Measurements from ENCODE around the gene FOXP2.

FOXP2 gene

DNA sequence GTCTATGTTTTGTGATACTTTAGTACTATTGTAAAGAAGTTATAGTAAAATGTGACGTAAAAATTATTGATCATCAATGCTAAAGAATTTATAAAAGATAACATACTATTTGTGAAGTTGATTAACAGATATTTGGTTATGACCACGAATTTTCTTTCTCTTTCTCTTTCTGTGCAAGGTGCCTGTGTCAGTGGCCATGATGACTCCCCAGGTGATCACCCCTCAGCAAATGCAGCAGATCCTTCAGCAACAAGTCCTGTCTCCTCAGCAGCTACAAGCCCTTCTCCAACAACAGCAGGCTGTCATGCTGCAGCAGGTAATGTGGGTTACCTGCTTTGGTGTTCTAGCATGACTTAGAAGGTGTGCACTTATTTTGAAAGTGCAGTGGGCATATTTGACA lies 213.7 kb downstream of the FOXP2 start:
- no peaks in the 10 kb centered on the region for H3K36me3 Mint-ChIP-seq

DNA sequence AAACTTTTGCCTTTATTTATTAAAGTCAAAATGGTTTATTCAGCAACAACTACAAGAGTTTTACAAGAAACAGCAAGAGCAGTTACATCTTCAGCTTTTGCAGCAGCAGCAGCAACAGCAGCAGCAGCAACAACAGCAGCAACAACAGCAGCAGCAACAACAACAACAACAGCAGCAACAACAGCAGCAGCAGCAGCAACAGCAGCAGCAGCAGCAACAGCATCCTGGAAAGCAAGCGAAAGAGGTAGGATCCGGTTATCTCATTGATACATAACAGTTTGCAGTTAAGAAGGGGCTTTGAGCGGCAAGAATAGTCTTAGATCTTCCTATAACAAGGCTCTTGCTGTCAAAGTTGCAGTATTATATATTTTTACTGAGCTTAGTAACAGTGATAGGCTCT lies 215.1 kb downstream of the FOXP2 start:
- H3K27me3 Mint-ChIP-seq: no peaks in the 10 kb centered on the region
- H3K4me3 Mint-ChIP-seq: no peak overlapping the region
- H3K4me1 Mint-ChIP-seq: no peaks in the 10 kb centered on the region
- H3K27ac Mint-ChIP-seq: no peak overlapping the region
- H3K36me3 Mint-ChIP-seq: no peaks in the 10 kb centered on the region
- H3K9me3 Mint-ChIP-seq: no peaks in the 10 kb centered on the region
- CTCF ChIA-PET: no interaction called here
- DNase-seq: no peak

More for the DNA sequence above, 213.7 kb downstream of the FOXP2 start:
- H3K27ac Mint-ChIP-seq: no peak overlapping the region
- H3K27me3 Mint-ChIP-seq: no peaks in the 10 kb centered on the region
- CTCF ChIA-PET: no interaction called here
- no peak overlapping the region for H3K4me3 Mint-ChIP-seq
- no peak for DNase-seq
- no peaks in the 10 kb centered on the region for H3K9me3 Mint-ChIP-seq
- no peaks in the 10 kb centered on the region for H3K4me1 Mint-ChIP-seq

DNA sequence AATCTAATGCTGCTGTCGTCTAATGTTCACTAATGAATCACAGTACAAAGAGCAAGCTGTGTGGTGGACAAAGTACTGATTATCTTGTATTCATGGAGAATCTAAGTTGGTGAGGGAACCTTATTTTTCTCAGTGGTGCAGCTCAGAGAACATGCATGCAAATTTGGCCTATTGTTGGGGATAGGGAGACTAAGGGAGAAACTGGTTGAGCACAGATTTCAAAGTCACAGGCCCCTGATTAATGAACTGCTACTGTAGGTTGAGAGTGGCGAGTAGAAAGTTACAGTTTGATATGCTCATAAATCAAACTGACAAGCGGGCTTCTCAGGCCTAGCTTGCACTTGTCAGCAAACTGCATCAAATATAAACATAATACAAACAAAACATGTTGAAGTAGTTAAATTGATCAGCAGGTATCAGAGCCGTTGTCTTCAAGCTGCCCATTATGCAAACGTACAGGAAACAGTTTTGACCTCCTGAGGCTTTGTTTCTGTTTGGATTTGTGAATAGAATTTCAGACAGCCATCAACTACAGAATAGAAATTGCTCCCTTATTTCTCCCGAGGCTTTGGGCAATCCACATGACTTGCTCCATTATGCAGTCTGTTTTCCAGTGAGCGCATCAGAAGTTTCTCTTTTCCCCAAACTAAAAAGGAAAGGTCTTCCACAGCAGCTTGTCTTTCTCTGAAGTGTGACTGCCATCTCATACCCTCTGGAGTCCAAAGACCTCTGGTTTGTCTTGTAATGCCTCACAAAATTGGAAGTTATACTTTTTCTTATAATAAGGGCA lies 215.8 kb downstream of the FOXP2 start:
- H3K4me1 Mint-ChIP-seq: no peaks in the 10 kb centered on the region
- no peaks in the 10 kb centered on the region for H3K36me3 Mint-ChIP-seq
- CTCF ChIA-PET: no interaction called here
- no peaks in the 10 kb centered on the region for H3K27me3 Mint-ChIP-seq
- no peak for DNase-seq
- no peak overlapping the region for H3K27ac Mint-ChIP-seq
- H3K9me3 Mint-ChIP-seq: no peaks in the 10 kb centered on the region
- H3K4me3 Mint-ChIP-seq: no peak overlapping the region

DNA sequence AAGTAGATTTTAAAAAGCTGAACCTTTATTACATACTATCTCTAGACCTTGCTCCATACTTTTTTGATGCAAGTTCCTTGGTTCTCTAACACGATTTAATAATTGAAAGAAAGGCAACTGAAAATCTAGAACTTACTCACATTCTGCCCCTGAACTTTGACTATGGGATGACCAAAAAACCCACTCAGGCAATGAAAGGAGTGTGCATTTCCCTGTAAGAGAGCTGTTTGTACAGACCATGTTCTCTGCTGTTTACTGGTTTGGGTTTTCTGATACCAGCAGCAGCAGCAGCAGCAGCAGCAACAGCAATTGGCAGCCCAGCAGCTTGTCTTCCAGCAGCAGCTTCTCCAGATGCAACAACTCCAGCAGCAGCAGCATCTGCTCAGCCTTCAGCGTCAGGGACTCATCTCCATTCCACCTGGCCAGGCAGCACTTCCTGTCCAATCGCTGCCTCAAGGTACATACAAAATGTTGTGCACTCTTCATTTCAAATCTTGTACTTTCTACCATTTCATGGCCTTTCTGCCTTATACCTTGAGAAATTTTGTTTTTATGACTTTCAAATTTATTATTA lies 216.7 kb downstream of the FOXP2 start:
- CTCF ChIA-PET: no interaction called here
- no peak overlapping the region for H3K4me3 Mint-ChIP-seq
- no peaks in the 10 kb centered on the region for H3K4me1 Mint-ChIP-seq
- no peaks in the 10 kb centered on the region for H3K36me3 Mint-ChIP-seq
- DNase-seq: no peak
- no peaks in the 10 kb centered on the region for H3K27me3 Mint-ChIP-seq
- H3K9me3 Mint-ChIP-seq: no peaks in the 10 kb centered on the region
- H3K27ac Mint-ChIP-seq: no peak overlapping the region

DNA sequence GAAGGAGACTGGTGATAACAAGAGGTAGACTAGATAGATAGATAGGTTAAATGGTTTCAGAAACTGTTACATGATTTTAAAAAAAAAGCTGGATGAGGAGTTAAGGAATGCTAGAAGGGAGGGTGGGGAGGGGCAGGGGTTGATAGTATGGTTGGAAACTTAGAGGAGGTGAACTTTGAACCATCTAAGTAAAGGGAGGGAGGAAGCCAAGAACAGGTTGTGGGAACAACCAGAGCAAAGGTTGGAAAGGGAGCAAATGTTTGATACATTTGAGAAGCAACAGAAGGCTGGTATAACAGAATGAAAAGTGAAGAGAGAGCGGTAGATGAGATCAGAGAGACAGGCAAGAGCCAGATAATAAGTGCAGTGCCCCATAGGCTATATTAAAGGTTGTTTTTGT lies 224.8 kb downstream of the FOXP2 start:
- Mint-ChIP-seq H3K36me3 (no peaks in the 10 kb centered on the region), H3K4me1 (no peaks in the 10 kb centered on the region), H3K27ac (no peak overlapping the region), H3K9me3 (no peaks in the 10 kb centered on the region), H3K27me3 (no peaks in the 10 kb centered on the region), H3K4me3 (no peak overlapping the region)
- CTCF ChIA-PET: no interaction called here
- no peak for DNase-seq

DNA sequence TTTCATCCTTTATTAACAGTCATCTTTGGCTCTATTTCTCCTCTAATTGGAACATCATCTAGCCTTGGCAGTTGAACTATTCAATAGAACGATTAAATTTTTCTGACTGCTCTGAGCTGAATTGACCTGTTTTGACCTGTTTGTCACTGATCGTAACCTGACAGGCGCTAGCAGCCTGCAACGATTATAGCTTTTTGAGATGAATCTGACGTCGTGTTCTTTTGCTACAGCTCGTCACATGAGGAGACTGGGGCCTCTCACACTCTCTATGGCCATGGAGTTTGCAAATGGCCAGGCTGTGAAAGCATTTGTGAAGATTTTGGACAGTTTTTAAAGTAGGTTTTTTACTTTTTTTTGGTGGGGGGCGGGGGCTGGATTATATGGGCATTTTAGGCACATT lies 229.8 kb downstream of the FOXP2 start:
- Mint-ChIP-seq H3K27ac (no peak overlapping the region), H3K36me3 (no peaks in the 10 kb centered on the region), H3K9me3 (no peaks in the 10 kb centered on the region), H3K4me1 (no peaks in the 10 kb centered on the region), H3K27me3 (no peaks in the 10 kb centered on the region), H3K4me3 (no peak overlapping the region)
- no peak for DNase-seq
- CTCF ChIA-PET: no interaction called here

DNA sequence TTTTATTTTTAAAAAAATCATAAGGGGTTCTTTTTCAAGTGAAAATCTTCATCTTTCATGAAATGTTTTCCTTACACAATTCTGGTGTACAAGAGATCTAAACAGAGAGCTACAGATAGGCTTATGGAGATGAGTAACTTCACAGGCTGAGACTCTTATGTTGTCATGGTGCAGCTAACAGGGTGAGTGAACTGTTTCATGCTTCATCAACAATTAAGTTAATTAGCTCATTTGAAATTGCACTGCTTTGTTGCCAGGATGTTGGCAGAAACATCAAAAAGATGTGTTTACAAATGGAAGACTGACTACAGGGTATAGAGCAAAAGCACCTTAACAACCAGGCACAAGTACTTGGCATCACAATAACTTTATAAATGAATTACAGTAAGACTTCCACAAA lies 230.8 kb downstream of the FOXP2 start:
- H3K27me3 Mint-ChIP-seq: no peaks in the 10 kb centered on the region
- no peak overlapping the region for H3K4me3 Mint-ChIP-seq
- no peaks in the 10 kb centered on the region for H3K36me3 Mint-ChIP-seq
- H3K9me3 Mint-ChIP-seq: no peaks in the 10 kb centered on the region
- no peaks in the 10 kb centered on the region for H3K4me1 Mint-ChIP-seq
- no peak overlapping the region for H3K27ac Mint-ChIP-seq
- CTCF ChIA-PET: interaction anchor here (1.4 kb wide), 1 partner anchor 781 kb away, joined by 3 read pairs; no protein-coding TSS in a partner anchor
- DNase-seq: no peak

DNA sequence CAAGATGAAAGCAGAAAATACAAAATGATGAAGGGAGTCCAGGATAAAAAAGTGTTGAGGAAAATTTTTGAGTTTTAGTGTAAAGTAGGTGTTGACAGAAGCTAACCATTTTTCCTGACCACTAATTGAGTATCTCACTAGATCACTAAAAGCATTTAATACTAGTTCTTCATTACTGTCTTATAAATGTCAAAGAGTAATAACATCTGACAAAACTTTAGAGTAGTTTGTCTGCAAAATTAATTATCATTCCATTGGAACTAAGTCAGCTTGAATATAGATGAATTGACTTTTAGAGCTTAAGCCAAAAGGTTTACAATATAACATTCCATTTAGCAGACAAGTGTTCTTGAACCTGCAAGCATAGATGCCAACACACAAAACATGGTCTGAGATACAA lies 232.9 kb downstream of the FOXP2 start:
- H3K4me1 Mint-ChIP-seq: no peaks in the 10 kb centered on the region
- H3K36me3 Mint-ChIP-seq: no peaks in the 10 kb centered on the region
- H3K27me3 Mint-ChIP-seq: no peaks in the 10 kb centered on the region
- no peaks in the 10 kb centered on the region for H3K9me3 Mint-ChIP-seq
- CTCF ChIA-PET: no interaction called here
- H3K4me3 Mint-ChIP-seq: no peak overlapping the region
- DNase-seq: no peak
- no peak overlapping the region for H3K27ac Mint-ChIP-seq

DNA sequence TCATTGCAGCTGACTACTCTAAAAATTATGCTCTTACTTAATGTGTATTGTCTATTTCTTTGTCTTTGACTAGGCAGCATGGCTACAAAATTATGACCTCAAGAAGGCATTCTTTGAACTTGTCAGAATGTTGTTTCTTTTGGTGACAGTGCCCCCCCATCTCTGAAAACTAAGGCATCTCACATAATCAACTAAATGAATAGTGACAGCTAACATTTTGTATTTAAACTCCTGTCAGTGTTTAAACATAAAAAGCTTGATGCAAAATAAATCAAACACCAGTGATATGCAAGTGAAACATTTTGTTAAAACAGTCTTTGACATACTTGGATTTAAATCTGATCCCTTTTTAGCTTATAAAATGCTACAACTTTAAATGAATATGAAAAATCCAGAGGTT lies 233.5 kb downstream of the FOXP2 start:
- Mint-ChIP-seq H3K27me3 (no peaks in the 10 kb centered on the region), H3K27ac (no peak overlapping the region), H3K4me1 (no peaks in the 10 kb centered on the region), H3K36me3 (no peaks in the 10 kb centered on the region), H3K4me3 (no peak overlapping the region), H3K9me3 (no peaks in the 10 kb centered on the region)
- CTCF ChIA-PET: no interaction called here
- DNase-seq: no peak

DNA sequence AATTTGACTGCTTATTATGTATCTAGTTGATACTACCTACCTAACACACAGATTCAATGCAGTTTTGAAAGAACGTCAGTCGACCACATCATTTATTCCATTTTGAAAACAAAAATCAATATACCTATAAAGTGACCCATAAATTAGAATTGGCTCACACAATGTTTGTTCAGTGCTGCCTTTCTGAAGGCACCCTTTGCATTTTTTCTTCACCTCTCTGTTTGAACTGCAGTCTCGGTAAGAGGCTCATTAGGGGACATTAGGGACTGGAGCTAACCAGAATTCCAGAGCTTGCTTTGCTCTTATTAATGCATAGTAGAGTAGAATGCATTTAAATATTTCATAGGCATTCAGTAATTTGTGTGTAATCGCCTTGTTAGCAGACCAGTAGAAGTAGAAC lies 234.1 kb downstream of the FOXP2 start:
- no peak overlapping the region for H3K4me3 Mint-ChIP-seq
- no peak for DNase-seq

DNA sequence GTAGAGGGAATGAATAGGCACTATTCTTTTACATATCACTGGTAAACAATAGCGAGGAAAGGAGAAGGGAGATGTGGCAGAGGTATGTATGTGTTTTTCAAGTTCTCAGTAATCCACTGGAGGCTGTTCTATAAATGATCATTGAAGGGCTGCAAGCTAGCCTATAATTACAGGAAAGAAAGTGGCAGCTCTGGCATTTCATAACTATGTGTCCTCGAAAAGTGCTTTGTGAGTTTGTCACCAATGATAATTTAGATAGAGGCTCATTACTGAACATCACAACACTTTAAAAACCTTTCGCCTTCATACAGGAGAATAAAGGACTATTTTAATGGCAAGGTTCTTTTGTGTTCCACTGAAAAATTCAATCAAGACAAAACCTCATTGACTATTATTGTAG lies 235.1 kb downstream of the FOXP2 start:
- DNase-seq: no peak
- no peaks in the 10 kb centered on the region for H3K4me1 Mint-ChIP-seq
- no peaks in the 10 kb centered on the region for H3K9me3 Mint-ChIP-seq
- CTCF ChIA-PET: no interaction called here
- no peaks in the 10 kb centered on the region for H3K27me3 Mint-ChIP-seq
- H3K27ac Mint-ChIP-seq: no peak overlapping the region
- no peaks in the 10 kb centered on the region for H3K36me3 Mint-ChIP-seq
- no peak overlapping the region for H3K4me3 Mint-ChIP-seq

More for the DNA sequence above, 234.1 kb downstream of the FOXP2 start:
- no peak overlapping the region for H3K27ac Mint-ChIP-seq
- no peaks in the 10 kb centered on the region for H3K4me1 Mint-ChIP-seq
- H3K36me3 Mint-ChIP-seq: no peaks in the 10 kb centered on the region
- no peaks in the 10 kb centered on the region for H3K9me3 Mint-ChIP-seq
- CTCF ChIA-PET: no interaction called here
- no peaks in the 10 kb centered on the region for H3K27me3 Mint-ChIP-seq

DNA sequence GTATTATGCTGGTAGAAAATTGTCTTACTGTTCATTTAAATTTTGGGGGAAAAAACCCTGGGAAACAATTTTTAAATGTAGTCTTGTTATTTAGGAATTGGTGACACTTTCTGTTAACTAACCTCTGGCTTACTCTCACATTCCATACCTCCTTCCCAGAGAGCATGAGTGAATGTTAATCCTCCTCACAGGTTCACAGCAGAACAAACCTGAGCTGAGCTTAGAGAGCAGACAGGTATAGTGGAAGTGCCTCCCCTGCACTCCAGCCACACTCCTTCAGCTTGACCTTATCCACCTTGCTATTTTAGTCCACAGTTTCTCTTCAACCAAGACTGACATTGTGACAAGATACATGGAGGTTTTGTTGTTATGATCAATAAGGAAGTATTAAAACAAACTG lies 235.9 kb downstream of the FOXP2 start:
- H3K36me3 Mint-ChIP-seq: no peaks in the 10 kb centered on the region
- H3K4me1 Mint-ChIP-seq: no peaks in the 10 kb centered on the region
- H3K9me3 Mint-ChIP-seq: no peaks in the 10 kb centered on the region
- no peaks in the 10 kb centered on the region for H3K27me3 Mint-ChIP-seq
- H3K4me3 Mint-ChIP-seq: no peak overlapping the region
- no peak overlapping the region for H3K27ac Mint-ChIP-seq
- no peak for DNase-seq
- CTCF ChIA-PET: no interaction called here

DNA sequence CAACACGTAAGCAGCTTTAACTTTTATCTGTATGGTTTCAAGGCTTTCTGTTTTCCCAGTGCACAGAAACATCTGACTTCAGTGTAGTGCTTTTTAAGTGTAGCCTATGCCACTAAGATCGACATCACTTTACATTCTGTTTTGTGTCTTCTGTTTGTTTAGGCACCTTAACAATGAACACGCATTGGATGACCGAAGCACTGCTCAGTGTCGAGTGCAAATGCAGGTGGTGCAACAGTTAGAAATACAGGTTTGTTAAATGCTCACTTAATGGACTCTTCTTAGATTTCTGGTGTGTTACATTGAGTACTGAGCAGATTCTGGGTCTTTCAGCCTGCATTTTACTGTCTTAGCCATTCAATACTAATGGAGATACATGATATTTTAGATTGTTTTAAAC lies 237.4 kb downstream of the FOXP2 start:
- Mint-ChIP-seq H3K9me3 (no peaks in the 10 kb centered on the region), H3K27ac (no peak overlapping the region), H3K27me3 (no peaks in the 10 kb centered on the region), H3K4me3 (no peak overlapping the region), H3K4me1 (no peaks in the 10 kb centered on the region), H3K36me3 (no peaks in the 10 kb centered on the region)
- no peak for DNase-seq
- CTCF ChIA-PET: no interaction called here

DNA sequence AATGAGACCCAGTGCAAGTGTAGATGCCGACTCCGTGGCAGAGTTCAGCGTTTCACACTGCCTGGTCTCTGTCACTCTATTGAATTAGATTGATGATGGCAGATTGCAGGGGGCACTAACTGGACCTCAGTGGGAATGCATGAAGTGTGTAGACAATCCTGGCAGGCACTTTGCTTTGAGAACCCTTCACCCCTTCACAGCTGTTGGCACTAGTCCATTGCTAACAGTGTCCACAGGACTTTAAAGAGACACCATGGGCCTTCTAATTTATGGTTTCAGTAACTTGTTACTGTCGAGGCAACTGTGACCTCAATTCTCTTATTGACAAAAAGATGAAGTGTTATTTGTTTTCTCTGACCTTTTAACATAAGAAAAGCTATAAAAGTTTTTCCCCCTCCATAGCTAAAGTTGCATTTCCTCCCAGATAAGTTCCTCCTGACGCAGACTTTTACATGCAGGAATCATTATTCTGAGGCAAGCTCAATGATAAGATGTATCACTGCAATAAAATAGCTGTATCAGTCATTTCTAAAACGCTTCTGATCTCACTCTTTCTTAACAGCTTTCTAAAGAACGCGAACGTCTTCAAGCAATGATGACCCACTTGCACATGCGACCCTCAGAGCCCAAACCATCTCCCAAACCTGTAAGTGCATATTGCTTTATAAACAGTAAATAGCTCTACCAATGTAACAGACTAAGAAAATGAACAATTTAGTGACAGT lies 238.9 kb downstream of the FOXP2 start:
- CTCF ChIA-PET: no interaction called here
- Mint-ChIP-seq H3K27ac (no peak overlapping the region), H3K27me3 (no peaks in the 10 kb centered on the region), H3K4me1 (no peaks in the 10 kb centered on the region), H3K36me3 (no peaks in the 10 kb centered on the region), H3K4me3 (no peak overlapping the region), H3K9me3 (no peaks in the 10 kb centered on the region)
- no peak for DNase-seq

DNA sequence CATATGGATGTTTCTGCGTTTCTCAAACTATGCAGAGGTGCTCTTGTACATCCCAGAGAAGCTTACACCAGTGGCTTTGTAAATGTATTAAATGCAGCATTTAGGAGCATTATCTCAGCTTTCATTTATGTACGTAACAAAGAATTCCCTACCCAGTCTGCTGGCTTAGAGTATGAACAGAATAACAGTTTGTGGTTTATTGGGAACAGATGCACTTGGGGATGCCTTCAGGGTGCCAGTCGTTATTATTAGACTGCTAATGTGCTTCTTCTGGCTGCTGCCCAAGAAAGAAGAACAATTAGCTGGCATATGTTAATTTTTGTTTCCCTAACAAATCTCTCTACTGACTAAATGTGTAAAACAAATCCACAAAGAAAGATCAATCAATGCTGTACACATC lies 241.9 kb downstream of the FOXP2 start:
- no peaks in the 10 kb centered on the region for H3K9me3 Mint-ChIP-seq
- CTCF ChIA-PET: no interaction called here
- H3K27me3 Mint-ChIP-seq: no peaks in the 10 kb centered on the region
- no peak overlapping the region for H3K27ac Mint-ChIP-seq
- DNase-seq: no peak
- H3K4me3 Mint-ChIP-seq: no peak overlapping the region
- H3K4me1 Mint-ChIP-seq: no peaks in the 10 kb centered on the region
- H3K36me3 Mint-ChIP-seq: no peaks in the 10 kb centered on the region

All from activated naive CD4-positive, alpha-beta T cell treated with anti-CD3 and anti-CD28 coated beads, Interleukin-2, amount 10 ng/mL, durations not matched to agents 7 days and 5 days (primary cell).